GM23248 (cell line): ENCODE measurements around the gene TJP3. TPM values are rescaled to one million over a fixed set of nuclear protein-coding genes. Genes with fewer than 3 reads are reported as not detected.

Source experiments
- DNase-seq: peaks from one replicate; pipeline ENCODE4 v3.0.0-alpha.2; 2015
- H2AFZ ChIP-seq: fragments of 200-600 bp; sonication (generic); 2 replicates; pipeline ENCODE4 v1.6.1; 2016; ENCODE audit warnings: antibody characterized with exemption
- H3F3A ChIP-seq: fragments of 200-600 bp; sonication (generic); 2 replicates; pipeline ENCODE4 v1.6.1; 2016; ENCODE audit warnings: mild to moderate bottlenecking, antibody characterized with exemption, mixed run types; ENCODE audit not compliant: insufficient read depth
- H3K27ac ChIP-seq: fragments of 200-600 bp; sonication (generic); 2 replicates; pipeline ENCODE4 v1.5.1; 2016; ENCODE audit warnings: mild to moderate bottlenecking
- H3K27me3 ChIP-seq: fragments of 200-600 bp; sonication (generic); replicated peaks from 2 replicates; pipeline ENCODE4 v1.6.1; 2016; ENCODE audit warnings: mild to moderate bottlenecking; ENCODE audit not compliant: insufficient read depth
- H3K36me3 ChIP-seq: fragments of 200-600 bp; sonication (generic); 2 replicates; pipeline ENCODE4 v1.6.1; 2016; ENCODE audit warnings: low read depth, mild to moderate bottlenecking
- H3K4me1 ChIP-seq: fragments of 200-600 bp; sonication (generic); 2 replicates; pipeline ENCODE4 v1.6.1; 2016; ENCODE audit warnings: mild to moderate bottlenecking; ENCODE audit not compliant: insufficient read depth
- H3K4me2 ChIP-seq: fragments of 200-600 bp; sonication (generic); one replicate; pipeline ENCODE4 v1.6.1; 2016; ENCODE audit warnings: mild to moderate bottlenecking; ENCODE audit not compliant: unreplicated experiment
- H3K4me3 ChIP-seq: fragments of 200-600 bp; sonication (generic); 2 replicates; pipeline ENCODE4 v1.5.1; 2016; ENCODE audit warnings: mild to moderate bottlenecking
- H3K79me2 ChIP-seq: fragments of 200-600 bp; sonication (generic); 2 replicates; pipeline ENCODE4 v1.6.1; 2016; ENCODE audit warnings: mild to moderate bottlenecking; ENCODE audit not compliant: insufficient read depth
- H3K9ac ChIP-seq: fragments of 200-600 bp; sonication (generic); 2 replicates; pipeline ENCODE4 v1.6.1; 2016; ENCODE audit warnings: mild to moderate bottlenecking
- H3K9me2 ChIP-seq: fragments of 200-600 bp; sonication (generic); 2 replicates; pipeline ENCODE4 v1.6.1; 2016; ENCODE audit warnings: mixed run types, mild to moderate bottlenecking, moderate library complexity; ENCODE audit not compliant: insufficient read depth
- H3K9me3 ChIP-seq: fragments of 200-600 bp; sonication (generic); one replicate; pipeline ENCODE4 v1.6.1; 2017; ENCODE audit warnings: low read depth
- H4K20me1 ChIP-seq: fragments of 200-600 bp; sonication (generic); 2 replicates; pipeline ENCODE4 v1.6.0; 2016; ENCODE audit not compliant: insufficient read depth
- EZH2 ChIP-seq: fragments of 200-600 bp; sonication (generic); IDR thresholded peaks from 2 replicates; pipeline ENCODE4 v1.6.1; 2018; ENCODE audit warnings: antibody characterized with exemption, mild to moderate bottlenecking; ENCODE audit not compliant: insufficient read depth, poor library complexity, severe bottlenecking
- EZH2phosphoT487 ChIP-seq: fragments of 200-600 bp; sonication (generic); IDR thresholded peaks from 2 replicates; pipeline ENCODE4 v1.6.1; 2018; ENCODE audit warnings: antibody characterized with exemption, moderate library complexity, mild to moderate bottlenecking, low read depth; ENCODE audit not compliant: insufficient read depth
- WGBS, 2 experiments: methylation state at CpG; one replicate each; pipeline ENCODE4 v1.1.6; 2015 to 2017; ENCODE audit warnings: low lambda C conversion rate in 2 of 2, low coverage in 1 of 2; ENCODE audit errors: missing lambda C conversion rate in 2 of 2; 5-methylcytosine and 5-hydroxymethylcytosine counted together
- in situ Hi-C: fragments of 300-500 bp; cut with MboI; formaldehyde crosslinking; loops from 2 replicates; pipeline ENCODE4 v1.15.0; 2020
- polyA plus RNA-seq: library from polyadenylated mRNA; unstranded; fragments of >200 nt; fragmentation: Nextera tagmentation; extraction: Ambion mirVana; gene quantifications from 2 replicates; pipeline ENCODE4 v1.2.1, GENCODE V29; 2016
- total RNA-seq: library from RNA; depleted of rRNA; stranded (reverse); fragments of >200 nt; shearing (Covaris generic); gene quantifications from 2 replicates; pipeline ENCODE4 v1.2.3, GENCODE V29; 2014

Gene TJP3
- total and polyA plus RNA-seq, 2 experiments from 2014 or later = not detected

GRCh38 chr19:3767050-3767449 is 58.9 kb downstream of the TJP3 start:
- H3K4me3 ChIP-seq = no peak overlapping the region
- in situ Hi-C loops = no loop called here
- no peaks in the 10 kb centered on the region for H3K9me3 ChIP-seq
- no peaks in the 10 kb centered on the region for H3F3A ChIP-seq
- no peaks in the 10 kb centered on the region for H3K36me3 ChIP-seq
- 0 out of 2 replicates have a peak, but pooled peaks cover 5% of the 10 kb centered on the region for H3K4me1 ChIP-seq
- no peaks in the 10 kb centered on the region for H3K9me2 ChIP-seq
- TF ChIP-seq EZH2phosphoT487 (no peak), EZH2 (no peak)
- no peak overlapping the region for H3K27ac ChIP-seq
- no peak for DNase-seq
- 90 to 94% methylated on average over 23 of the region's 23 CpGs for WGBS, 2 experiments
- H4K20me1 ChIP-seq = no peaks in the 10 kb centered on the region
- no peaks in the 10 kb centered on the region for H3K27me3 ChIP-seq
- no peak overlapping the region for H3K4me2 ChIP-seq
- peaks cover 15% of the 10 kb centered on the region for H3K79me2 ChIP-seq
- H2AFZ ChIP-seq = no peak overlapping the region
- no peak overlapping the region for H3K9ac ChIP-seq

- Histone ChIP-seq H3K36me3 (no peaks in the 10 kb centered on the region), H4K20me1 (no peaks in the 10 kb centered on the region), H3K4me1 (0 out of 2 replicates have a peak, but pooled peaks cover 3% of the 10 kb centered on the region), H3F3A (no peaks in the 10 kb centered on the region), H3K79me2 (peaks cover 14% of the 10 kb centered on the region), H3K9ac (no peak overlapping the region), H3K27ac (no peak overlapping the region), H3K4me2 (no peak overlapping the region), H3K4me3 (no peak overlapping the region), H3K27me3 (no peaks in the 10 kb centered on the region), H3K9me2 (no peaks in the 10 kb centered on the region), H3K9me3 (no peaks in the 10 kb centered on the region), H2AFZ (no peak overlapping the region)
- 90 to 91% methylated on average over 22 to 25 of the region's 25 CpGs for WGBS, 2 experiments
- TF ChIP-seq EZH2phosphoT487 (no peak), EZH2 (no peak)
- in situ Hi-C loops = no loop called here
- no peak for DNase-seq
These were observed 60.0 kb downstream of the TJP3 start for GRCh38 chr19:3768015-3768747.

- H3K36me3 ChIP-seq = no peaks in the 10 kb centered on the region
- no peaks in the 10 kb centered on the region for H3K9me3 ChIP-seq
- no peak overlapping the region for H3K9ac ChIP-seq
- H3K79me2 ChIP-seq = peaks cover 8% of the 10 kb centered on the region
- no peak overlapping the region for H3K4me2 ChIP-seq
- WGBS, 2 experiments = 95 to 100% methylated on average over 1 to 7 of the region's 7 CpGs
- H4K20me1 ChIP-seq = no peaks in the 10 kb centered on the region
- no peaks in the 10 kb centered on the region for H3K9me2 ChIP-seq
- no peak for DNase-seq
- H2AFZ ChIP-seq = no peak overlapping the region
- TF ChIP-seq EZH2phosphoT487 (no peak), EZH2 (no peak)
- no peaks in the 10 kb centered on the region for H3K4me1 ChIP-seq
- no peak overlapping the region for H3K4me3 ChIP-seq
- H3K27me3 ChIP-seq = no peaks in the 10 kb centered on the region
- no peaks in the 10 kb centered on the region for H3F3A ChIP-seq
- in situ Hi-C loops = no loop called here
- H3K27ac ChIP-seq = no peak overlapping the region
These were observed 60.5 kb downstream of the TJP3 start for GRCh38 chr19:3768748-3769099.

GRCh38 chr19:3769494-3769893 is 61.3 kb downstream of the TJP3 start:
- Histone ChIP-seq H3K79me2 (peaks cover under 1% of the 10 kb centered on the region; the same call in 1 of the 2 replicates), H3K4me1 (no peaks in the 10 kb centered on the region)
- 77 to 84% methylated on average over 16 of the region's 17 CpGs for WGBS, 2 experiments

More at GRCh38 chr19:3769494-3769893, 61.3 kb downstream of the TJP3 start:
- no peak overlapping the region for H2AFZ ChIP-seq
- no peak overlapping the region for H3K4me2 ChIP-seq
- no peaks in the 10 kb centered on the region for H3K36me3 ChIP-seq
- DNase-seq = no peak
- H3K9me2 ChIP-seq = no peaks in the 10 kb centered on the region
- H4K20me1 ChIP-seq = no peaks in the 10 kb centered on the region
- no peak overlapping the region for H3K4me3 ChIP-seq
- no peaks in the 10 kb centered on the region for H3F3A ChIP-seq
- H3K27me3 ChIP-seq = no peaks in the 10 kb centered on the region
- in situ Hi-C loops = no loop called here
- no peak overlapping the region for H3K27ac ChIP-seq
- no peaks in the 10 kb centered on the region for H3K9me3 ChIP-seq
- H3K9ac ChIP-seq = no peak overlapping the region
- no peak for TF ChIP-seq EZH2phosphoT487
- no peak for TF ChIP-seq EZH2
